K562 (cell line): ENCODE results near the gene EVC. TPM values are rescaled to one million over a fixed set of nuclear protein-coding genes. Genes with fewer than 3 reads are reported as not detected.

ENCODE experiments used
- NUFIP1 ChIP-seq: fragments of 450-650 bp; IDR thresholded peaks from 2 replicates; pipeline ENCODE4 v1.6.1; 2018; ENCODE audit not compliant: partially characterized antibody
- ZNF143 ChIP-seq: sonication (generic); formaldehyde crosslinking; IDR thresholded peaks from 2 replicates; pipeline ENCODE4 v1.9.0; 2022; ENCODE audit warnings: mild to moderate bottlenecking, missing genetic modification reagents
- polyA plus RNA-seq, 8 experiments: library from polyadenylated mRNA; depleted of rRNA in 4 of 8; stranded (reverse) in 5 of 8; unstranded in 3 of 8; fragments of >200 nt; fragmentation: Nextera tagmentation in 2 of 8; fragmentation: Illumina TruSeq in 1 of 8; extraction: Ambion mirVana in 2 of 8; extraction: Trizol in 1 of 8; gene quantifications; 2 replicates each; pipeline versions ENCODE4 v1.2.1 to v1.2.3, GENCODE V29; 2011 to 2014; ENCODE audit warnings: inconsistent platforms in 1 of 8, missing spikeins in 1 of 8
- total RNA-seq, 7 experiments: library from RNA; depleted of rRNA in 6 of 7; stranded (reverse); fragments of >200 nt in 6 of 7; fragmentation: Illumina TruSeq in 2 of 7; extraction: Trizol in 2 of 7; gene quantifications; 2 replicates each; pipeline versions ENCODE4 v1.2.1 to v1.2.3, GENCODE V29; 2011 to 2021; ENCODE audit warnings: low replicate concordance in 1 of 7
- TF ChIP-seq, protein P1 (sequence below), 2 experiments: fragments of 450-650 bp; formaldehyde crosslinking in 1 of 2; IDR thresholded peaks; 2 replicates each; pipeline versions ENCODE4 v1.4.0 to v1.6.1; 2014 to 2020; ENCODE audit warnings: mild to moderate bottlenecking in 2 of 2, borderline replicate concordance in 1 of 2, low read depth in 1 of 2
- TF ChIP-seq, protein P2 (sequence below): fragments of 250-450 bp; sonication (Bioruptor Pico); IDR thresholded peaks from 2 replicates; pipeline ENCODE4 v1.4.0; 2020; ENCODE audit warnings: mild to moderate bottlenecking, moderate library complexity
- TF ChIP-seq, protein P3 (sequence below): sonication (generic); formaldehyde crosslinking; IDR thresholded peaks from 2 replicates; pipeline ENCODE4 v1.8.0; 2023; ENCODE audit warnings: missing genetic modification reagents, mild to moderate bottlenecking, borderline replicate concordance

EVC gene
- total and polyA plus RNA-seq, 9 of the 15 experiments (the other 6 are each of a cell fraction or from before 2014, with no cell fraction given), result 0.03 to 3.2 (median 1.1) TPM

DNA sequence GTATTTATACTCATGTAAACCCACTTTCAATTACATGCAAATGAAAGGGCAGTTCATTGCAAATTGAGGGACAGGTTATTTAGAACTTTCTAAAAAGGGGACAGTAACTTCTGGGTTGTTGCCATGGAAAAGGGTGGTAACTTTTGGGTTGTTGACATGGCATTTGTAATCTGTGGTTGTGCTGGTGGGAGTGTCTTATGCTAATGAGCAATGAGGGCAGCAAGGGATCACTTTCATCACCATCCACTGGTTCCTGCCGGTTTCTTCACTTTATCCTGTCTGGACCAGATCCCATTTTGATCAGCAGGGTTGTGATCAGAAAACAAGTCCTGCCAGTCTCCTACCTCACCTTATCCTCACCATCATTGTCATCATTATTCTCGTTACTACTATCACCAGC is 32.0 kb downstream of the EVC start (continued):
- TF ChIP-seq, protein P1, sequence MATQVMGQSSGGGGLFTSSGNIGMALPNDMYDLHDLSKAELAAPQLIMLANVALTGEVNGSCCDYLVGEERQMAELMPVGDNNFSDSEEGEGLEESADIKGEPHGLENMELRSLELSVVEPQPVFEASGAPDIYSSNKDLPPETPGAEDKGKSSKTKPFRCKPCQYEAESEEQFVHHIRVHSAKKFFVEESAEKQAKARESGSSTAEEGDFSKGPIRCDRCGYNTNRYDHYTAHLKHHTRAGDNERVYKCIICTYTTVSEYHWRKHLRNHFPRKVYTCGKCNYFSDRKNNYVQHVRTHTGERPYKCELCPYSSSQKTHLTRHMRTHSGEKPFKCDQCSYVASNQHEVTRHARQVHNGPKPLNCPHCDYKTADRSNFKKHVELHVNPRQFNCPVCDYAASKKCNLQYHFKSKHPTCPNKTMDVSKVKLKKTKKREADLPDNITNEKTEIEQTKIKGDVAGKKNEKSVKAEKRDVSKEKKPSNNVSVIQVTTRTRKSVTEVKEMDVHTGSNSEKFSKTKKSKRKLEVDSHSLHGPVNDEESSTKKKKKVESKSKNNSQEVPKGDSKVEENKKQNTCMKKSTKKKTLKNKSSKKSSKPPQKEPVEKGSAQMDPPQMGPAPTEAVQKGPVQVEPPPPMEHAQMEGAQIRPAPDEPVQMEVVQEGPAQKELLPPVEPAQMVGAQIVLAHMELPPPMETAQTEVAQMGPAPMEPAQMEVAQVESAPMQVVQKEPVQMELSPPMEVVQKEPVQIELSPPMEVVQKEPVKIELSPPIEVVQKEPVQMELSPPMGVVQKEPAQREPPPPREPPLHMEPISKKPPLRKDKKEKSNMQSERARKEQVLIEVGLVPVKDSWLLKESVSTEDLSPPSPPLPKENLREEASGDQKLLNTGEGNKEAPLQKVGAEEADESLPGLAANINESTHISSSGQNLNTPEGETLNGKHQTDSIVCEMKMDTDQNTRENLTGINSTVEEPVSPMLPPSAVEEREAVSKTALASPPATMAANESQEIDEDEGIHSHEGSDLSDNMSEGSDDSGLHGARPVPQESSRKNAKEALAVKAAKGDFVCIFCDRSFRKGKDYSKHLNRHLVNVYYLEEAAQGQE (IDR thresholded peaks at IDR 0.05; ENCODE audit: borderline replicate concordance), result no peak
- TF ChIP-seq, protein P1 (CRISPR knock-in tag; IDR thresholded peaks at IDR 0.05; ENCODE audit: low read depth), result no peak
- TF ChIP-seq, protein P2, sequence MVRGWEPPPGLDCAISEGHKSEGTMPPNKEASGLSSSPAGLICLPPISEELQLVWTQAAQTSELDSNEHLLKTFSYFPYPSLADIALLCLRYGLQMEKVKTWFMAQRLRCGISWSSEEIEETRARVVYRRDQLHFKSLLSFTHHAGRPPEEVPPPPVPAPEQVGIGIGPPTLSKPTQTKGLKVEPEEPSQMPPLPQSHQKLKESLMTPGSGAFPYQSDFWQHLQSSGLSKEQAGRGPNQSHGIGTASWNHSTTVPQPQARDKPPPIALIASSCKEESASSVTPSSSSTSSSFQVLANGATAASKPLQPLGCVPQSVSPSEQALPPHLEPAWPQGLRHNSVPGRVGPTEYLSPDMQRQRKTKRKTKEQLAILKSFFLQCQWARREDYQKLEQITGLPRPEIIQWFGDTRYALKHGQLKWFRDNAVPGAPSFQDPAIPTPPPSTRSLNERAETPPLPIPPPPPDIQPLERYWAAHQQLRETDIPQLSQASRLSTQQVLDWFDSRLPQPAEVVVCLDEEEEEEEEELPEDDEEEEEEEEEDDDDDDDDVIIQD, result no peak
- TF ChIP-seq NUFIP1 (no peak), ZNF143 (CRISPR knock-in tag) (no peak)
- TF ChIP-seq, protein P3, sequence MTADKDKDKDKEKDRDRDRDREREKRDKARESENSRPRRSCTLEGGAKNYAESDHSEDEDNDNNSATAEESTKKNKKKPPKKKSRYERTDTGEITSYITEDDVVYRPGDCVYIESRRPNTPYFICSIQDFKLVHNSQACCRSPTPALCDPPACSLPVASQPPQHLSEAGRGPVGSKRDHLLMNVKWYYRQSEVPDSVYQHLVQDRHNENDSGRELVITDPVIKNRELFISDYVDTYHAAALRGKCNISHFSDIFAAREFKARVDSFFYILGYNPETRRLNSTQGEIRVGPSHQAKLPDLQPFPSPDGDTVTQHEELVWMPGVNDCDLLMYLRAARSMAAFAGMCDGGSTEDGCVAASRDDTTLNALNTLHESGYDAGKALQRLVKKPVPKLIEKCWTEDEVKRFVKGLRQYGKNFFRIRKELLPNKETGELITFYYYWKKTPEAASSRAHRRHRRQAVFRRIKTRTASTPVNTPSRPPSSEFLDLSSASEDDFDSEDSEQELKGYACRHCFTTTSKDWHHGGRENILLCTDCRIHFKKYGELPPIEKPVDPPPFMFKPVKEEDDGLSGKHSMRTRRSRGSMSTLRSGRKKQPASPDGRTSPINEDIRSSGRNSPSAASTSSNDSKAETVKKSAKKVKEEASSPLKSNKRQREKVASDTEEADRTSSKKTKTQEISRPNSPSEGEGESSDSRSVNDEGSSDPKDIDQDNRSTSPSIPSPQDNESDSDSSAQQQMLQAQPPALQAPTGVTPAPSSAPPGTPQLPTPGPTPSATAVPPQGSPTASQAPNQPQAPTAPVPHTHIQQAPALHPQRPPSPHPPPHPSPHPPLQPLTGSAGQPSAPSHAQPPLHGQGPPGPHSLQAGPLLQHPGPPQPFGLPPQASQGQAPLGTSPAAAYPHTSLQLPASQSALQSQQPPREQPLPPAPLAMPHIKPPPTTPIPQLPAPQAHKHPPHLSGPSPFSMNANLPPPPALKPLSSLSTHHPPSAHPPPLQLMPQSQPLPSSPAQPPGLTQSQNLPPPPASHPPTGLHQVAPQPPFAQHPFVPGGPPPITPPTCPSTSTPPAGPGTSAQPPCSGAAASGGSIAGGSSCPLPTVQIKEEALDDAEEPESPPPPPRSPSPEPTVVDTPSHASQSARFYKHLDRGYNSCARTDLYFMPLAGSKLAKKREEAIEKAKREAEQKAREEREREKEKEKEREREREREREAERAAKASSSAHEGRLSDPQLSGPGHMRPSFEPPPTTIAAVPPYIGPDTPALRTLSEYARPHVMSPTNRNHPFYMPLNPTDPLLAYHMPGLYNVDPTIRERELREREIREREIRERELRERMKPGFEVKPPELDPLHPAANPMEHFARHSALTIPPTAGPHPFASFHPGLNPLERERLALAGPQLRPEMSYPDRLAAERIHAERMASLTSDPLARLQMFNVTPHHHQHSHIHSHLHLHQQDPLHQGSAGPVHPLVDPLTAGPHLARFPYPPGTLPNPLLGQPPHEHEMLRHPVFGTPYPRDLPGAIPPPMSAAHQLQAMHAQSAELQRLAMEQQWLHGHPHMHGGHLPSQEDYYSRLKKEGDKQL (CRISPR knock-in tag), result no peak
